Activated CD4-positive, alpha-beta T cell treated with anti-CD3 and anti-CD28 coated beads for 24 hours (primary cell): ENCODE measurements around the gene ATP8B2.
"Not testable (repeated sequence)": the region's sequence is repeated elsewhere in the genome, so short reads cannot be mapped to it uniquely, and the experiment has no call there.

ENCODE experiments used
- DNase-seq, 2 donors: peaks; one replicate each; pipeline ENCODE4 v3.0.0-alpha.2; 2020; ENCODE audit warnings: low read depth in 2 of 2

Gene ATP8B2

GRCh38 chr1:154325583-154326545 lies 539 bp downstream of the ATP8B2 start:
- no peak for DNase-seq

GRCh38 chr1:154326546-154327465 lies 1.5 kb downstream of the ATP8B2 start:
- no peak for DNase-seq

- DNase-seq: no peak
These were observed 2.4 kb downstream of the ATP8B2 start for GRCh38 chr1:154327466-154328317.

- DNase-seq: peak; percentile 77 to 82
These were observed 3.2 kb downstream of the ATP8B2 start for GRCh38 chr1:154328318-154329151.

GRCh38 chr1:154329152-154329521 lies 3.8 kb downstream of the ATP8B2 start:
- DNase-seq: no peak

- no peak for DNase-seq
These were observed 4.3 kb downstream of the ATP8B2 start for GRCh38 chr1:154329551-154330131.

GRCh38 chr1:154330669-154331068 lies 5.3 kb downstream of the ATP8B2 start:
- DNase-seq: no peak

- DNase-seq: no peak
These were observed 9.0 kb downstream of the ATP8B2 start for GRCh38 chr1:154334079-154335024.

GRCh38 chr1:154335025-154335714 lies 9.8 kb downstream of the ATP8B2 start:
- DNase-seq: peak; percentile 89 to 93

- DNase-seq: no peak
These were observed 12.0 kb downstream of the ATP8B2 start for GRCh38 chr1:154337253-154337894.

- no peak for DNase-seq
These were observed 13.6 kb downstream of the ATP8B2 start for GRCh38 chr1:154338875-154339274.

- not testable (repeated sequence) for DNase-seq
These were observed 16.0 kb downstream of the ATP8B2 start for GRCh38 chr1:154341366-154341765.

GRCh38 chr1:154342132-154342531 lies 16.8 kb downstream of the ATP8B2 start:
- DNase-seq: no peak

- DNase-seq: peak; percentile 49 to 54
These were observed 17.6 kb downstream of the ATP8B2 start for GRCh38 chr1:154342836-154343472.

- peak; percentile 63 to 64 for DNase-seq
These were observed 19.9 kb downstream of the ATP8B2 start for GRCh38 chr1:154344977-154345837.

GRCh38 chr1:154346276-154346917 lies 21.1 kb downstream of the ATP8B2 start:
- DNase-seq: no peak
